ENCODE measurements around the gene C6orf132. TPM values are rescaled to one million over a fixed set of nuclear protein-coding genes. Genes with fewer than 3 reads are reported as not detected.
A peak's percentile ranks its signal among the peaks of the same experiment; 100 is the strongest.

C6orf132 gene
- total RNA-seq, 1 experiment from 2014 or later, result 48.4 TPM

DNA sequence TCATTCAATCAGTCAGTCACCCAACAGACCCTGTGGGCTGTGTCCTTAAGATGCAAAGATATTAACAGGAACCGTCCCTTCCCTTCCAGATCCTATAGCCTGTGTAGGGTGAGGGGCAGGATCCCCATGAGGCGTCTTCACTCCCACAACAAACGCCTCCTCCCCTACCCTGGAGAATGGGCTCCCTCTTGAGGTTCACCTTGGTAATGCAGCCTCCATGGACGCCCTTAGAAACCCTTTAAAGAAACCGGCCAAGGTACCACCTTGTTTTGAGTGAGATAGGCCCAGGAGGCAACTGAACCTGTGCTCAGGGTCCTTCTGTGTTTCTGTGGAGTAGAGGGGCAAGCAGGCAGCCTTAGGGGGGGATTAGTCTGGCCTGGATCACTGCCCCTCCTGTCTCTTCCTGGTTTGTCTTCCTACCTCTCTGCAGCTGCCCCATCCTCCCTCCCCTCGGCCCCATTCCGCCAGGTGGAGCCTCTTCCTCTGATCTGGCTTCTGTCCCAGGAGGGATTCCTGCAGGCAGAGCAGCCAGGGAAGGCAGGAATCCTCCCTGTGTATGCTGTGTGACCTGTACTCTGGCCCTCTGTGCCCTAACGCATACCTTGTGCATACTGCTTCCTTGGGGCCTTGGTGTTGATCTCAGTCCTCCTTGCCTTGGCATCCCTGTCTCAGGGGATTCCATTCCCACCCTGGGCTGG, 24.2 kb upstream of the C6orf132 start:
- no peak overlapping the region for H2BK12ac ChIP-seq (ENCODE audit: insufficient read length, low read depth, low read length)
- H4K5ac ChIP-seq (ENCODE audit: insufficient read length, low read depth, low read length), result no peak overlapping the region
- H3K79me1 ChIP-seq (ENCODE audit: insufficient read depth, low read depth, low read length, poor library complexity, severe bottlenecking), result no peaks in the 10 kb centered on the region
- no peak overlapping the region for H3K4ac ChIP-seq (ENCODE audit: low read depth, low read length)
- no peaks in the 10 kb centered on the region for H3K27me3 ChIP-seq (ENCODE audit: insufficient read depth, low read length)
- H3K18ac ChIP-seq (ENCODE audit: insufficient read length, low read depth, low read length), result peak overlapping the region; percentile 71
- Mint-ChIP-seq H3K9me3 (no peaks in the 10 kb centered on the region; a peak in 1 of 5 replicates), H3K4me1 (peaks cover 44 to 60% of the 10 kb centered on the region in 2 experiments), H3K27ac (peak overlapping the region; percentile 96 to 98 (median 96)), H3K4me3 (peak overlapping the region in 1 of 2 experiments; percentile 41; a peak in 1 of 5 replicates), H3K27me3 (ENCODE audit: low read depth) (peaks cover 9% of the 10 kb centered on the region), H3K36me3 (ENCODE audit: insufficient read depth in 1 of 3, low read depth in 3 of 3) (no peaks in the 10 kb centered on the region; a peak in 1 of 7 replicates)
- H3K4me1 ChIP-seq (ENCODE audit: insufficient read depth, low read length), result no peaks in the 10 kb centered on the region; the same call in 1 of the 2 replicates
- no peak overlapping the region for H3K9ac ChIP-seq (ENCODE audit: extremely low read depth, insufficient read length, low read length)
- no peaks in the 10 kb centered on the region for H3K79me2 ChIP-seq (ENCODE audit: insufficient read depth, low read length)
- TF ChIP-seq, protein P1, sequence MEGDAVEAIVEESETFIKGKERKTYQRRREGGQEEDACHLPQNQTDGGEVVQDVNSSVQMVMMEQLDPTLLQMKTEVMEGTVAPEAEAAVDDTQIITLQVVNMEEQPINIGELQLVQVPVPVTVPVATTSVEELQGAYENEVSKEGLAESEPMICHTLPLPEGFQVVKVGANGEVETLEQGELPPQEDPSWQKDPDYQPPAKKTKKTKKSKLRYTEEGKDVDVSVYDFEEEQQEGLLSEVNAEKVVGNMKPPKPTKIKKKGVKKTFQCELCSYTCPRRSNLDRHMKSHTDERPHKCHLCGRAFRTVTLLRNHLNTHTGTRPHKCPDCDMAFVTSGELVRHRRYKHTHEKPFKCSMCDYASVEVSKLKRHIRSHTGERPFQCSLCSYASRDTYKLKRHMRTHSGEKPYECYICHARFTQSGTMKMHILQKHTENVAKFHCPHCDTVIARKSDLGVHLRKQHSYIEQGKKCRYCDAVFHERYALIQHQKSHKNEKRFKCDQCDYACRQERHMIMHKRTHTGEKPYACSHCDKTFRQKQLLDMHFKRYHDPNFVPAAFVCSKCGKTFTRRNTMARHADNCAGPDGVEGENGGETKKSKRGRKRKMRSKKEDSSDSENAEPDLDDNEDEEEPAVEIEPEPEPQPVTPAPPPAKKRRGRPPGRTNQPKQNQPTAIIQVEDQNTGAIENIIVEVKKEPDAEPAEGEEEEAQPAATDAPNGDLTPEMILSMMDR (conservative IDR thresholded peaks at IDR 0.05), result peak; percentile 98
- H3K9me3 ChIP-seq (ENCODE audit: control insufficient read depth, low read depth, low read length), result no peaks in the 10 kb centered on the region
- no peak overlapping the region for H2BK15ac ChIP-seq (ENCODE audit: low read depth, low read length)
- no peaks in the 10 kb centered on the region for H3K23me2 ChIP-seq (ENCODE audit: insufficient read length, low read depth, low read length, poor library complexity, severe bottlenecking)
- DNase-seq, result peak; percentile 91
- no peak overlapping the region for H3K4me2 ChIP-seq (ENCODE audit: insufficient read depth, insufficient read length, low read length)
- no peak overlapping the region for H2AFZ ChIP-seq (ENCODE audit: low read length)
- no peak overlapping the region for H2BK120ac ChIP-seq (ENCODE audit: low read depth, low read length, poor library complexity, severe bottlenecking)
- H4K91ac ChIP-seq (ENCODE audit: insufficient read length, low read depth, low read length), result no peak overlapping the region
- no peak overlapping the region for H2AK5ac ChIP-seq (ENCODE audit: insufficient read length, low read length)
- H3K23ac ChIP-seq (ENCODE audit: insufficient read length, low read depth, low read length), result no peak overlapping the region
- H4K20me1 ChIP-seq (ENCODE audit: control insufficient read depth, insufficient read depth, insufficient read length), result no peaks in the 10 kb centered on the region
- H3K56ac ChIP-seq (ENCODE audit: insufficient read length, low read depth, low read length), result no peak overlapping the region
- no peak overlapping the region for H2BK20ac ChIP-seq (ENCODE audit: low read depth, low read length, poor library complexity, severe bottlenecking)
- H2BK5ac ChIP-seq (ENCODE audit: insufficient read length, low read length), result no peak overlapping the region
- H3K27ac ChIP-seq (ENCODE audit: insufficient read length, low read depth, low read length), result no peak overlapping the region
- no CpG with 5 or more reads among the region's 8 CpGs for WGBS (ENCODE audit: extremely low coverage, insufficient read length, low lambda C conversion rate)
- no peak overlapping the region for H3T11ph ChIP-seq (ENCODE audit: low read length)
- no peak overlapping the region for H4K8ac ChIP-seq (replicated peaks; ENCODE audit: insufficient read length, low read depth, low read length)
- H3K14ac ChIP-seq (ENCODE audit: insufficient read depth, low read length), result no peak overlapping the region
